Measurements from ENCODE around the gene C5orf47. TPM values are rescaled to one million over a fixed set of nuclear protein-coding genes. Genes with fewer than 3 reads are reported as not detected.

The C5orf47 gene
- total and polyA plus RNA-seq, 10 donors, result 0.13 to 0.43 (median 0.22) TPM; not detected in 5

- WGBS, 5 donors, result 2 to 7% (median 5%) methylated on average over 15 to 17 of the region's 17 CpGs
Measured at GRCh38 chr5:174045470-174046025, 56.6 kb downstream of the C5orf47 start, which contains the start of gene NSG2. TSS of gene NSG2 (plus strand) at chr5:174045706. CDS start at chr5:174046756, 1,050 bp downstream.

GRCh38 chr5:174046558-174046957, 57.6 kb downstream of the C5orf47 start:
- no peaks in the 10 kb centered on the region for H3K4me1 ChIP-seq
- no peak overlapping the region for H3K27ac ChIP-seq
- intact Hi-C loops (cut with DNase I; ENCODE audit: low total_unique reads), result loop anchor here (5.0 kb wide), 1 partner anchor 266 kb away; no protein-coding TSS in a partner anchor

More at GRCh38 chr5:174045470-174046025, 56.6 kb downstream of the C5orf47 start, which contains the start of gene NSG2:
- Histone ChIP-seq H3K4me3 (no peak within 1 kb of the TSS), H3K4me1 (no peaks in the 10 kb centered on the region), H3K36me3 (no peaks in the 10 kb centered on the region), H3K9me3 (no peaks in the 10 kb centered on the region), H3K27ac (no peak within 1 kb of the TSS), H3K27me3 (replicated peaks in 1 of 7) (peaks cover 0 to 59% (median 0%) of the 10 kb centered on the region in 7 donors)
- no peak for DNase-seq
- TF ChIP-seq POLR2A (IDR thresholded peaks at IDR 0.05), result no peak
- peak in 8 of 11 experiments; percentile 18 to 52 (median 32) for TF ChIP-seq CTCF (IDR thresholded peaks at IDR 0.05 in 8 of 11, conservative IDR thresholded peaks at IDR 0.05 in 3 of 11)
- no peak for TF ChIP-seq POLR2AphosphoS5 (IDR thresholded peaks at IDR 0.05)
- intact Hi-C loops (cut with DNase I; ENCODE audit: low total_unique reads), result loop anchor here (5.0 kb wide), 1 partner anchor 267 kb away; no protein-coding TSS in a partner anchor

DNA sequence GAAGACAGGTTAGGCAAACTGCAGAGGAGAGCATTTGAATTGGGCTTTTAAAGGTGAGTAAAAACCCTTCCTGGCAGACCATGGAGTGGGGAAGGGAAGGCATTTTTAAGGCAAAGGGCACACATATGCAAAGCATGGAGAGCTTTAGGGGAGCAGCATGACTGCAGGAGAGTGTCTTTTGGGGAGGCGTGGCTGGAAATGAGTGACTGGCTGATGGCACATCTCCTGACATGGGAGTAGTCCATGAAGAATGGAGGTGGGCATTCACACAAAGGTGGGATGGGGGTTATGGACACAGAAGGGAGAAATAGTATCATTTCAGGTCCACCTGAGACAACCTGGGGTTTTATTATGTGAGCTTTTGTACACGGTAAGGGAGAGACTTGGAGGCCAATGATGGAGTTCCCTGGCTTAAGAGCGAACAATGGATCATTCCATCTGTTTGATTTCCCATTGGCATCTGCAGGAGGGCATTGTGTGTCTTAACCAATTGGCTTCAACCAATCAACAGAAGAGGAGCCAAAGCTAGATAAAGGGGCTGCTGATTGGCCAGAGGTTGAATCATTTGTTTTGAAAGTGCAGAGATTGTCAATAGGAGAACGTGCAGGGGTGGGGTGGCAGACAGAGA, 58.6 kb downstream of the C5orf47 start:
- Histone ChIP-seq H3K36me3 (no peaks in the 10 kb centered on the region), H3K4me3 (no peak overlapping the region), H3K4me1 (no peaks in the 10 kb centered on the region), H3K27ac (no peak overlapping the region), H3K9me3 (no peaks in the 10 kb centered on the region), H3K27me3 (replicated peaks in 1 of 7) (peaks cover 0 to 50% (median 0%) of the 10 kb centered on the region in 7 donors)
- WGBS, 5 donors, result 68 to 83% (median 77%) methylated on average over 4 of the region's 4 CpGs
- DNase-seq, result no peak
- no peak for TF ChIP-seq CTCF (IDR thresholded peaks at IDR 0.05 in 8 of 11, conservative IDR thresholded peaks at IDR 0.05 in 3 of 11)
- TF ChIP-seq POLR2A (IDR thresholded peaks at IDR 0.05), result no peak
- no peak for TF ChIP-seq POLR2AphosphoS5 (IDR thresholded peaks at IDR 0.05)
- intact Hi-C loops (cut with DNase I; ENCODE audit: low total_unique reads), result loop anchor here (5.0 kb wide), 1 partner anchor 265 kb away; no protein-coding TSS in a partner anchor

More at GRCh38 chr5:174046558-174046957, 57.6 kb downstream of the C5orf47 start:
- H3K36me3 ChIP-seq, result no peaks in the 10 kb centered on the region
- DNase-seq, result no peak
- H3K4me3 ChIP-seq, result no peak overlapping the region
- no peak for TF ChIP-seq CTCF (IDR thresholded peaks at IDR 0.05 in 8 of 11, conservative IDR thresholded peaks at IDR 0.05 in 3 of 11)
- TF ChIP-seq POLR2AphosphoS5 (IDR thresholded peaks at IDR 0.05), result no peak
- no peak for TF ChIP-seq POLR2A (IDR thresholded peaks at IDR 0.05)
- 68 to 81% (median 78%) methylated on average over 5 of the region's 5 CpGs for WGBS, 5 donors
- H3K27me3 ChIP-seq (replicated peaks in 1 of 7), result peaks cover 0 to 57% (median 0%) of the 10 kb centered on the region in 7 donors
- no peaks in the 10 kb centered on the region for H3K9me3 ChIP-seq

DNA sequence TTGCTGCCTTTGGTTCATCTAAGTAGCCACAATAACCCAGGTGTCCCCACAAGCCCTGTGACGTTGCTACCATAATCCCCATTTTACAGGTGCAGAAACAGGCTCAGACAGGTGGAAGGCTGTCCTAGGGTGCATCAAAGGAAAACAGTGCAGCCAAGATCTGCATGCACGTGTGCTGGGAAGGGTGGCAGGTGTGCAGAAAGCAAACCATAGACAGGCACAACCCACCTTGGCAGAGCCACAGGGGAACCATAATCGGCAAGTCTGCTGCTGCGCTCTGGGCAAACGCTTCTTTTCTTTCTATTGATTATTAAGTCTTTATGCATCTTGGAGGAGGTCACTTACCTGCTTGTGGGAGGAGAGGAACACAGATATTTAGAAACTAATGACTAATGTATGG, 63.7 kb downstream of the C5orf47 start:
- TF ChIP-seq CTCF (IDR thresholded peaks at IDR 0.05 in 8 of 11, conservative IDR thresholded peaks at IDR 0.05 in 3 of 11) (no peak), POLR2A (IDR thresholded peaks at IDR 0.05) (no peak), POLR2AphosphoS5 (IDR thresholded peaks at IDR 0.05) (no peak)
- Histone ChIP-seq H3K27ac (no peak overlapping the region), H3K4me1 (no peaks in the 10 kb centered on the region), H3K4me3 (no peak overlapping the region), H3K36me3 (no peaks in the 10 kb centered on the region), H3K9me3 (no peaks in the 10 kb centered on the region), H3K27me3 (replicated peaks in 1 of 7) (peaks cover 0 to 19% (median 0%) of the 10 kb centered on the region in 7 donors)
- 78 to 83% (median 81%) methylated on average over 5 of the region's 5 CpGs for WGBS, 5 donors
- DNase-seq, result no peak
- intact Hi-C loops (cut with DNase I; ENCODE audit: low total_unique reads), result no loop called here

Data from spleen (tissue), 11 donors.